ENCODE results near the gene NCSTN. TPM values are rescaled to one million over a fixed set of nuclear protein-coding genes. Genes with fewer than 3 reads are reported as not detected.
A peak's percentile ranks its signal among the peaks of the same experiment; 100 is the strongest.

Gene NCSTN
- total and polyA plus RNA-seq, 10 of the 15 experiments (the other 5 are each of a cell fraction or from before 2014, with no cell fraction given), result 33.3 to 88.2 (median 60.4) TPM

DNA sequence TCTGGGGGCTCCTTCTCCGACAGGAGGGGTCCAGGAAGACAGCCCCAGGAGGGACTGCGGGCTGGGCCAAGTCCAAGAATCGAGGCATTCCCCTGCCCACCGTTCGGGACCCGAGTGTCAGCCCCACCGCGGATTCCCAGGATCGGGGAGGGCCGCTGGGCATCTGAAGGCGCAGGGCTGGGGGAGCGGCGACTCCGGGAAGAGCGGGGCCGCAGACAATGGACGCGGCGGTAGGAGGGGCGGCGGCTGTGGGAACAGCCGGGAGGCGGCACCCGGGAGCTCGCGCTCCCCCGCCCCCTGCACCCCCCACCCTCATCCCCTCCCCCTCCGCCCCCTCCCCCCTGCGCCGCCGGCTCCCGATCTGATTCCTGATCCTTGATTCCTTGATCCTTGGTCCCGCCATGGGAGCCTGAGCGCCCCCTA lies 57.1 kb downstream of the NCSTN start, which contains the start of gene VANGL2 (continued):
- TF ChIP-seq MYC (IDR thresholded peaks at IDR 0.05; ENCODE audit: insufficient read depth, insufficient read length, insufficient replicate concordance, low read length, severe bottlenecking), result no peak
- no peak for TF ChIP-seq BRCA1 (IDR thresholded peaks at IDR 0.05; ENCODE audit: low read depth, low read length)
- TF ChIP-seq, protein P1, sequence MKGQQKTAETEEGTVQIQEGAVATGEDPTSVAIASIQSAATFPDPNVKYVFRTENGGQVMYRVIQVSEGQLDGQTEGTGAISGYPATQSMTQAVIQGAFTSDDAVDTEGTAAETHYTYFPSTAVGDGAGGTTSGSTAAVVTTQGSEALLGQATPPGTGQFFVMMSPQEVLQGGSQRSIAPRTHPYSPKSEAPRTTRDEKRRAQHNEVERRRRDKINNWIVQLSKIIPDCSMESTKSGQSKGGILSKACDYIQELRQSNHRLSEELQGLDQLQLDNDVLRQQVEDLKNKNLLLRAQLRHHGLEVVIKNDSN (IDR thresholded peaks at IDR 0.05; ENCODE audit: borderline replicate concordance, extremely low read length, insufficient read depth, low read depth, low read length), result no peak
- no peak for TF ChIP-seq HDAC2 (IDR thresholded peaks at IDR 0.05)
- TF ChIP-seq CHD1 (IDR thresholded peaks at IDR 0.05; ENCODE audit: low read depth, low read length), result no peak
- no peak for TF ChIP-seq KLF5 (IDR thresholded peaks at IDR 0.05; ENCODE audit: partially characterized antibody)
- no peak for TF ChIP-seq NFXL1 (IDR thresholded peaks at IDR 0.05; ENCODE audit: borderline replicate concordance)
- peak; percentile 35; the same call in 1 of the 2 replicates for TF ChIP-seq CREM (IDR thresholded peaks at IDR 0.05; ENCODE audit: low read depth)
- no peak for TF ChIP-seq ZNF687 (IDR thresholded peaks at IDR 0.05)
- no peak for TF ChIP-seq MEF2B (IDR thresholded peaks at IDR 0.05; ENCODE audit: partially characterized antibody, poor library complexity, severe bottlenecking)
- TF ChIP-seq HDGF (IDR thresholded peaks at IDR 0.05), result no peak
- TF ChIP-seq MTA2 (IDR thresholded peaks at IDR 0.05; ENCODE audit: low read depth), result no peak
- 0 out of 2 replicates have a peak, but pooled peaks have one; percentile 37 for TF ChIP-seq CHD2 (IDR thresholded peaks at IDR 0.05; ENCODE audit: borderline replicate concordance, low read depth, low read length)
- TF ChIP-seq RBBP5 (conservative IDR thresholded peaks at IDR 0.05), result no peak
- no peak for TF ChIP-seq ZNF207 (IDR thresholded peaks at IDR 0.05; ENCODE audit: borderline replicate concordance)
- no peak for TF ChIP-seq YBX1 (IDR thresholded peaks at IDR 0.05)
- no peak for TF ChIP-seq HCFC1 (IDR thresholded peaks at IDR 0.05; ENCODE audit: low read length)
- no peak for TF ChIP-seq SIN3A (IDR thresholded peaks at IDR 0.05; ENCODE audit: low read depth, low read length)
- TF ChIP-seq RAD51 (IDR thresholded peaks at IDR 0.05), result no peak
- TF ChIP-seq, protein P2, sequence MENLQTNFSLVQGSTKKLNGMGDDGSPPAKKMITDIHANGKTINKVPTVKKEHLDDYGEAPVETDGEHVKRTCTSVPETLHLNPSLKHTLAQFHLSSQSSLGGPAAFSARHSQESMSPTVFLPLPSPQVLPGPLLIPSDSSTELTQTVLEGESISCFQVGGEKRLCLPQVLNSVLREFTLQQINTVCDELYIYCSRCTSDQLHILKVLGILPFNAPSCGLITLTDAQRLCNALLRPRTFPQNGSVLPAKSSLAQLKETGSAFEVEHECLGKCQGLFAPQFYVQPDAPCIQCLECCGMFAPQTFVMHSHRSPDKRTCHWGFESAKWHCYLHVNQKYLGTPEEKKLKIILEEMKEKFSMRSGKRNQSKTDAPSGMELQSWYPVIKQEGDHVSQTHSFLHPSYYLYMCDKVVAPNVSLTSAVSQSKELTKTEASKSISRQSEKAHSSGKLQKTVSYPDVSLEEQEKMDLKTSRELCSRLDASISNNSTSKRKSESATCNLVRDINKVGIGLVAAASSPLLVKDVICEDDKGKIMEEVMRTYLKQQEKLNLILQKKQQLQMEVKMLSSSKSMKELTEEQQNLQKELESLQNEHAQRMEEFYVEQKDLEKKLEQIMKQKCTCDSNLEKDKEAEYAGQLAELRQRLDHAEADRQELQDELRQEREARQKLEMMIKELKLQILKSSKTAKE (IDR thresholded peaks at IDR 0.05; ENCODE audit: low read depth, poor library complexity, severe bottlenecking), result no peak
- TF ChIP-seq EP300 (IDR thresholded peaks at IDR 0.05; ENCODE audit: borderline replicate concordance in 1 of 2, control insufficient read depth in 1 of 2, low read depth in 2 of 2, low read length in 2 of 2), result peak in 1 of 2 experiments; percentile 100; a peak in 2 of 4 replicates
- no peak for TF ChIP-seq STAT1 (conservative IDR thresholded peaks at IDR 0.05)
- TF ChIP-seq, protein P3, sequence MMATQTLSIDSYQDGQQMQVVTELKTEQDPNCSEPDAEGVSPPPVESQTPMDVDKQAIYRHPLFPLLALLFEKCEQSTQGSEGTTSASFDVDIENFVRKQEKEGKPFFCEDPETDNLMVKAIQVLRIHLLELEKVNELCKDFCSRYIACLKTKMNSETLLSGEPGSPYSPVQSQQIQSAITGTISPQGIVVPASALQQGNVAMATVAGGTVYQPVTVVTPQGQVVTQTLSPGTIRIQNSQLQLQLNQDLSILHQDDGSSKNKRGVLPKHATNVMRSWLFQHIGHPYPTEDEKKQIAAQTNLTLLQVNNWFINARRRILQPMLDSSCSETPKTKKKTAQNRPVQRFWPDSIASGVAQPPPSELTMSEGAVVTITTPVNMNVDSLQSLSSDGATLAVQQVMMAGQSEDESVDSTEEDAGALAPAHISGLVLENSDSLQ (IDR thresholded peaks at IDR 0.05), result no peak
- 0 out of 2 replicates have a peak, but pooled peaks have one; percentile 27 for TF ChIP-seq DPF2 (IDR thresholded peaks at IDR 0.05)
- no peak for TF ChIP-seq EGR1 (IDR thresholded peaks at IDR 0.05; ENCODE audit: borderline replicate concordance in 1 of 2, low read depth in 2 of 2, low read length in 2 of 2)

Data from GM12878 (cell line).